Measurements from ENCODE around the gene CBS.
"Not testable (repeated sequence)": the region's sequence is repeated elsewhere in the genome, so short reads cannot be mapped to it uniquely, and the experiment has no call there.

CBS gene

DNA sequence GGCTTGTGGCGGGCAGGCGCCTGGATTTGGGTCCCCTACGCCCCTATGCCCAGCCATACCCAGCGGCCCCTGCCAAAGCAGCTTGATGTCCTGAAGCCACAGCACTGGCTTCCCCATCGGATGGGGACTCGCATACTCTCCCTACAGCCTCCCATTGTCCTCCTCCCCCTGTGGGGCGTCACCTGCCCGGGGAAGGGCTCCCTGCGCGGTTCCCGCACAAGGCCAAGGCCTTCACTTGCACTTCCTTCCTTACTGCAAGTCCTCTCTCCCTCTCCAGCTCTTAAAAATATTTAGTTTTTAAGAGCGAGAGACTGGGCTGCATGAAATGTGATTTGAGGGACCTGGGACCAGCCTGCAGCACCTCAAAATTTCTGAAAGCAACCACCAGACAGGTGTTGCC lies 8.9 kb downstream of the CBS start:
- DNase-seq = not testable (repeated sequence)

- DNase-seq = not testable (repeated sequence)
Measured at GRCh38 chr21:43065991-43066390, 9.6 kb downstream of the CBS start.

GRCh38 chr21:43064265-43064917 lies 11.2 kb downstream of the CBS start:
- not testable (repeated sequence) for DNase-seq

DNA sequence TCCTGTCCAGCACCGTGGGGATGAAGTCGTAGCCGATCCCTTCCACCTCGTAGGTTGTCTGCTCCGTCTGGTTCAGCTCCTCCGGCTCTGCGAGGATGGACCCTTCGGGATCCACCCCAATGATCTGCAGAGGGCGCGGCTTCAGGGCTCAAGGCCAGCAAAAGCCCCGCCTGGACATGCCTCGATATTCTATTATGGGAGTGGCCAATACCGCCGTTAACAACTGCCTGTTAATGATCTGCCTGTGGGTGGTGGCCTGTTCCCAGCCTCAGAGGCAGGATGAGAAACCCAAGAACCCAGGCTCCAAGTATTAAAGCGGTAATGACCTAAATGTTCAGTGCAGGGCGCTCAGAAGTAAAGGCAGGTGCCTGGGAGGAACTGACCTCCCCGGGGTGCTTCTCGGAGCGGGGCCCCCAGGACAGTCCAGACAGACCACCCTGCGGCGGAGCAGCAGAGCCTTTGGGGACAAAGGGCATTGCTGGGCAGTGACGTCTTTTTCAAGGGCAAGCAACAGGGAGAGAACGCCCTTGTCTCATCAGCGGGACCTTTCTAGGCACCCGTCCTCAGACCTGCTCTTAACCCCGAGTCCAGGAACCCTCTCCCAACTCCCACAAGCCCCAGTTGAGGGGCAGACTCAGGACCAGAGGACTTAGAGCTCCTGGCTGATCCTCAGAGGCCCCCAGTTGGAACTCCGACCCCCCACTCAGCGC lies 12.5 kb downstream of the CBS start:
- not testable (repeated sequence) for DNase-seq

GRCh38 chr21:43053112-43053511 lies 22.5 kb downstream of the CBS start:
- DNase-seq = not testable (repeated sequence)

GRCh38 chr21:43045876-43046821 lies 29.5 kb downstream of the CBS start:
- not testable (repeated sequence) for DNase-seq

DNA sequence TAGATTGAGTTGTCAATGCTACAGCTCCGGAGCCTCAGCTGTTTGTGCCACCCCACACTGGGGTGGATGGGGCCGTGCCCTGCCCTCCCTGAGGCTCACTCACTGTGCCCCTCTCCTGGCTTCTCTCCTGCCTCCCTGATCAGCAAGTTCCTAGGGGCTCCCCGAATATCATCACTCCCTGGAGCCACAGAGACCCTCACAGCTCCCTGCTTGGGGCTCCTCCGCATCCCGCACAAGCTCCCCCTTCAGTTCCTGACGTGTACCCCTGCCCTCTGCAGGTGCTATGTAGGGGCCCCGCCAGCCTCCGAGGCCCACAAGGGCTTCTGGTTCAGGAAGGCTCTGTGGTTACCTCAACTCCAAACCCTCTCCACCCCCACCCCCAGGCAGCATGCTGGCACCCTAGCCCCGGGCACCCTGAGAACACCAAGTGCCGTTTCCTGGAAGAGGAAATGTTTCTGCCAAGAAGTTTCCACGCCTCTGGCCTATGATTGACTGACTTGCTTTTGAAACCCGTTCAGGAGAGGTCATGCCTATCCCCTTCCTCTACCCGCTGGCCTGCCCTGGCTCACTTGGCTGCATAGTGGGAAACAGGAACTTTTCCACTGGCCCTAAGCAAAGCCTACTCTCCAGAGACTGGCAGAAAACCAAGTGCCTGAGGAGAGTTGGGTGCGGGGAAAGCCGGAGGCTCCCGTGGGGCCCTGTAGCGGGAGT lies 30.3 kb downstream of the CBS start:
- not testable (repeated sequence) for DNase-seq

- not testable (repeated sequence) for DNase-seq
Measured at GRCh38 chr21:43044547-43044946, 31.1 kb downstream of the CBS start.

DNA sequence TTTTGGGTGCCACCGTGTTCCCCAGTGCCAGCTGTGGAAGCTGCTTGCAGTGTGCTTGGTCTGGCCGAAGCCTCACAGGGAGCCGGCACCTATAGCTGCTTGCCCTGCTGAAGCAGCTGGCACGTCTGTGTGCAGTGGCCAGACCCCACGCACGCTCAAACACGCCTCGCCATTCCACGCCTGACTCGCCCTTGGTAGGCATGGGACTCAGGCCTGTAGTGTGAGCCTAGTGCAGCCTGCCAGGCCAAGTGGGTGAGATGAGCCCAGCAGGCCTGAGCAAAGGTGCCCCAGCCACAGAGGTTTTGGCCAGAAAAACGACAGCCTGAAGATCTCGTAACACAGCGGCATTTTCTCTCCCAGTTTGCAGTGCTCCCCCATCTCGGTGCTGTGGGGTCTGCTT lies 32.3 kb downstream of the CBS start:
- DNase-seq = not testable (repeated sequence)

GRCh38 chr21:43042169-43042568 lies 33.5 kb downstream of the CBS start:
- not testable (repeated sequence) for DNase-seq

DNA sequence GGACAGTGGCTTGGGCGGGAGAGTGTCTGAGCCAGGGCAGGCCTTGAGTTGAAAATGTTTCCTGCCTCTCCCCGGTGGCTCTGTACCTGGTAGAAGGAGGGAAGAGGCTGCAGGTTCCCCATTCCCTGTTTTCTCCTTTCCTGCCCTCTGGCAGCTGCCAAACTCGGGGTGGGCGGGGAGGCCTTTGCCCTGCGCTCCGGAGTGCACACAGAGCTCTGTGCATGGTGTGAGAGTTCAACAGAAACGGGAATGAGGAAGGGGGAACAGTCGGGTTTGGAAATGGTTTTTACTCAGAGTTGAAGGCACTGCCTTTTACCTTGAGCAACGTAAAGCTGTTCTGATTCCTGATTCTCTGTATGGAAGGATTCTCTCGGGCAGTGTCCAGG lies 37.0 kb downstream of the CBS start:
- not testable (repeated sequence) for DNase-seq

GRCh38 chr21:43037918-43038658 lies 37.5 kb downstream of the CBS start:
- not testable (repeated sequence) for DNase-seq

- not testable (repeated sequence) for DNase-seq
Measured at GRCh38 chr21:43036889-43037288, 38.7 kb downstream of the CBS start.

GRCh38 chr21:43034826-43035225 lies 40.8 kb downstream of the CBS start:
- no peak for DNase-seq

GRCh38 chr21:43034101-43034500 lies 41.5 kb downstream of the CBS start:
- DNase-seq = peak; percentile 33

DNA sequence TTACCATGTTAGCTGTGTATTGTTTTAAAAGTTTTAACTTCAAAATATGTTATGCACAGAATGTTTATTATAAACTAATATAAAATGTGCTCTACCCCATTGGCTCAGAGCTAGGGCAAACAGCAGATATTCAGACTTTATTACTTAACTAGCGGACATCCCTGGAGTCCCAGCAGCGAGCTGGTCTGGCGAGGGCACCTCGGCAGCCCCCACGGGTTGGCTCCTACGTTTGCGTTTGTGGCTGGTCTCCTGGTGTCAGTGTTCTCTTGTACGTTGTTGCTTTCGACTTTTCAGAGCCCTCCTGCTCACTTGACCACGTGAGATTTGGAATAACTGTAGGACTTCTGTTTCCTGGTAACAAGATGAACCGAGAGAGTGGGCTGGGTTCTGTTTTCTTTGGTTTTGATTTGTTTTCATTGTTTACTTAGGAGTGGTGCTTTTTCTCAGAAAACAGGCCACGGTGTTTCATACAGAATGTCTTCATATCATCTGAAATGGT lies 44.5 kb downstream of the CBS start:
- no peak for DNase-seq

- no peak for DNase-seq
Measured at GRCh38 chr21:43029785-43030184, 45.9 kb downstream of the CBS start.

DNA sequence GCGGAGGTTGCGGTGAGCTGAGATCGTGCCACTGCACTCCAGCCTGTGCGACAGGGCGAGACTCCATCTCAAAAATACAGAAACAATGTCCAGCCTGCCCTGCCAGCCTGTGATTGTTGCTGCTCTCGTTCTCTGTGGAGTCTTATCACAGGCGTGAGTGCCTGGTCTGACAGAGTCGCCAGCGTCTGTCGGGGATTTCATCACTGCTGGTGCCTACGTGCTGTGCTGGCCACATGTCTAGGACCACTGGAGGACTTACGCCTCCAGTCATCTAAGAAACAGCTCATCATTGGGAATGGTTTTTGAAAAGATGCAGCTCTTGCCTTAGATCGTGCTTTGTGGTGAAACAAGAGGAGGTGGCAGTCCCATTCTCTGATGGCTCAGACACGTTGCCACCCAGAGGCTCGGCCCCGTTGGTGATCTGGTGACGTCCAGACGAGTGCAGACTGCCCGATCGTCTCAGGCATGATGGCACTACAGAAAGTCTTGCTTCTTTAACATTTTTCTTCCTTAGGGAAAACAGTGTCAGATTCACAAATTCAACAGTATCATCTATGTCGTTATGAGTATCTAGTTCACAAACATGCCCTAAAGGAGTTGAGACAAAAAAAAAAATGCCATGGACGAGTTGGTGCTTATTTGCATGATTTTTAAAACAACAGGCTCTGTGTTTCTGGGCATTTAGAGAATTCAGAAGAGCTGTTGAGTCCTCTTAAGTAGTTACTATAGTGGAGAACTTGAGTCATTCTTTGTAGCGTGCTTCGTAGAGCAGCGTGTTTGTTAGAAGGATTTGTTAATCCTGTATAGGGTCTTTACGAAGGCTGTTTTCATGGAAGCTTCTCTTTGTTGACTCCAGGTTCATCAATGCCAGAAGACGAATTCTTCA lies 47.5 kb downstream of the CBS start:
- no peak for DNase-seq

DNA sequence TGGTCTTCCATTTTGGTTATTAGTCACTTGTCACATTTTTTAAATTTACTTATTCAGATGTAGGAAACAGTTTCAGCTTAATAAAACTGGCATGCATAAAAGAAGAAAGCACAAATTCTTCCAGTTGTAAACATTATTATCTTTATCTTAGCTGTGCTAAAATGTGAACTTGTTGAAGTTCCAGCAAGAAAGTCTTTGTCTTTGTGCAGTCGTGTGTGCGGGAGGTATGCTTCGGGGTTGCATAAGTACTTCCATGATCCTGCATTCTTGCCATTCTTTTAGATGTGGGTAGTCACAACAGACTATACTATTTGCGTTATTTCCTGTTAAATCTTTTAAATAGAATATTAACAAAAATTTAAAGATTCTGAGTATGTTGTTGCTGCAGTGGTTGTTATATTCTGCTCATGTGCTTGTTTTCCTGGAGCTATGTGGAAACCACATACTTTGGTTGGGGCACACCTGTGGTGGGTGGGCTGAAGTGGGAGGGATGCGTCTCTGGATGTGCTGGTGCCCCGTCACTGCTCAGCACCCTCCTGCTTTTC lies 49.9 kb downstream of the CBS start:
- peak; percentile 71 for DNase-seq

GRCh38 chr21:43024439-43025136 lies 51.0 kb downstream of the CBS start:
- DNase-seq = peak; percentile 69
